HepG2 (cell line): Measurements from ENCODE around the gene SLC12A9. TPM values are rescaled to one million over a fixed set of nuclear protein-coding genes. Genes with fewer than 3 reads are reported as not detected.

Experiments used
- ARNT2 ChIP-seq: sonication (generic); formaldehyde crosslinking; IDR thresholded peaks from 2 replicates; pipeline ENCODE4 v1.8.0; 2022; ENCODE audit warnings: mild to moderate bottlenecking, low read depth, missing genetic modification reagents, moderate library complexity
- FIP1L1 ChIP-seq: fragments of 200-400 bp; formaldehyde crosslinking; IDR thresholded peaks from 2 replicates; pipeline ENCODE4 v1.6.1; 2018; ENCODE audit warnings: low read depth, mild to moderate bottlenecking, low read length, moderate library complexity, borderline replicate concordance; ENCODE audit not compliant: insufficient read depth
- KDM5B ChIP-seq: sonication (generic); formaldehyde crosslinking; IDR thresholded peaks from 2 replicates; pipeline ENCODE4 v1.4.0; 2020; ENCODE audit warnings: missing genetic modification reagents, mild to moderate bottlenecking, borderline replicate concordance
- KLF13 ChIP-seq: sonication (generic); formaldehyde crosslinking; IDR thresholded peaks from 2 replicates; pipeline ENCODE4 v1.4.0; 2020; ENCODE audit warnings: mild to moderate bottlenecking, missing genetic modification reagents
- MLX ChIP-seq: IDR thresholded peaks from 2 replicates; pipeline ENCODE4 v1.6.1; 2016
- MXD4 ChIP-seq: IDR thresholded peaks from 2 replicates; pipeline ENCODE4 v1.6.1; 2016; ENCODE audit warnings: mild to moderate bottlenecking, missing biosample characterization, missing genetic modification reagents
- MXI1 ChIP-seq: IDR thresholded peaks from 3 replicates; pipeline ENCODE4 v1.6.1; 2012; ENCODE audit warnings: low read depth, low read length, inconsistent platforms, borderline replicate concordance
- PHF8 ChIP-seq: sonication (generic); formaldehyde crosslinking; IDR thresholded peaks from 2 replicates; pipeline ENCODE4 v1.5.0; 2020; ENCODE audit warnings: missing genetic modification reagents
- POLR2A ChIP-seq, 2 experiments: IDR thresholded peaks; 2 replicates each; pipeline ENCODE4 v1.6.1; 2011; ENCODE audit warnings: low read depth in 2 of 2, low read length in 2 of 2, mild to moderate bottlenecking in 1 of 2, moderate library complexity in 1 of 2; ENCODE audit not compliant: insufficient read depth in 1 of 2
- REPIN1 ChIP-seq: sonication (generic); formaldehyde crosslinking; IDR thresholded peaks from 2 replicates; pipeline ENCODE4 v1.8.0; 2022; ENCODE audit warnings: missing genetic modification reagents, low read depth, mild to moderate bottlenecking, borderline replicate concordance
- SAP130 ChIP-seq: IDR thresholded peaks from 2 replicates; pipeline ENCODE4 v1.6.1; 2016; ENCODE audit warnings: low read depth
- SOX6 ChIP-seq, 2 experiments: fragments of 450-650 bp in 1 of 2; sonication (generic) in 1 of 2; formaldehyde crosslinking in 1 of 2; IDR thresholded peaks; 2 replicates each; pipeline versions ENCODE4 v1.4.0 to v1.6.1; 2017 to 2020; ENCODE audit warnings: antibody characterized with exemption in 1 of 2, mild to moderate bottlenecking in 1 of 2, missing genetic modification reagents in 1 of 2
- TEAD2 ChIP-seq: sonication (generic); formaldehyde crosslinking; IDR thresholded peaks from 2 replicates; pipeline ENCODE4 v1.9.0; 2021; ENCODE audit warnings: missing genetic modification reagents
- THAP8 ChIP-seq: sonication (generic); formaldehyde crosslinking; IDR thresholded peaks from 2 replicates; pipeline ENCODE4 v1.5.1; 2020; ENCODE audit warnings: missing genetic modification reagents, mild to moderate bottlenecking, borderline replicate concordance
- TRIM24 ChIP-seq: sonication (generic); formaldehyde crosslinking; IDR thresholded peaks from 2 replicates; pipeline ENCODE4 v1.8.0; 2022; ENCODE audit warnings: mild to moderate bottlenecking, missing genetic modification reagents
- ZBTB38 ChIP-seq: sonication (generic); formaldehyde crosslinking; IDR thresholded peaks from 2 replicates; pipeline ENCODE4 v1.5.1; 2020; ENCODE audit warnings: mild to moderate bottlenecking, missing genetic modification reagents
- ZFAT ChIP-seq: sonication (generic); formaldehyde crosslinking; conservative IDR thresholded peaks from 2 replicates; pipeline ENCODE4 v1.8.1; 2023; ENCODE audit warnings: missing genetic modification reagents, inconsistent platforms
- ZNF484 ChIP-seq: sonication (generic); formaldehyde crosslinking; IDR thresholded peaks from 2 replicates; pipeline ENCODE4 v1.5.1; 2020; ENCODE audit warnings: mild to moderate bottlenecking, low read depth, missing genetic modification reagents, borderline replicate concordance
- ZNF569 ChIP-seq: sonication (generic); formaldehyde crosslinking; IDR thresholded peaks from 2 replicates; pipeline ENCODE4 v1.5.0; 2020; ENCODE audit warnings: mild to moderate bottlenecking, missing genetic modification reagents, moderate library complexity, borderline replicate concordance
- ZNF574 ChIP-seq: sonication (generic); formaldehyde crosslinking; IDR thresholded peaks from 2 replicates; pipeline ENCODE4 v1.4.0; 2020; ENCODE audit warnings: missing genetic modification reagents
- polyA plus RNA-seq, 8 experiments: library from polyadenylated mRNA; depleted of rRNA in 3 of 8; stranded (reverse) in 7 of 8; unstranded in 1 of 8; fragments of >200 nt; fragmentation: Illumina TruSeq in 4 of 8; extraction: Trizol in 4 of 8; gene quantifications; 2 replicates each; pipeline versions ENCODE4 v1.2.1 to v1.2.3, GENCODE V29; 2011 to 2016; ENCODE audit warnings: low read depth in 4 of 8, missing spikeins in 1 of 8, mixed read lengths in 1 of 8; ENCODE audit not compliant: insufficient read depth in 1 of 8
- total RNA-seq, 5 experiments: library from RNA; depleted of rRNA; stranded (reverse); fragments of >200 nt; fragmentation: Illumina TruSeq; extraction: Trizol; gene quantifications; 2 replicates each; pipeline ENCODE4 v1.2.3, GENCODE V29; 2016; ENCODE audit warnings: low read depth in 1 of 5
- TF ChIP-seq, protein P1 (sequence below): sonication (generic); formaldehyde crosslinking; conservative IDR thresholded peaks from 2 replicates; pipeline ENCODE4 v1.4.0; 2020; ENCODE audit warnings: missing genetic modification reagents

SLC12A9 gene
- total and polyA plus RNA-seq, 2 of the 13 experiments (the other 11 are each of a cell fraction or from before 2014, with no cell fraction given), result 8.7 to 16.6 TPM

DNA sequence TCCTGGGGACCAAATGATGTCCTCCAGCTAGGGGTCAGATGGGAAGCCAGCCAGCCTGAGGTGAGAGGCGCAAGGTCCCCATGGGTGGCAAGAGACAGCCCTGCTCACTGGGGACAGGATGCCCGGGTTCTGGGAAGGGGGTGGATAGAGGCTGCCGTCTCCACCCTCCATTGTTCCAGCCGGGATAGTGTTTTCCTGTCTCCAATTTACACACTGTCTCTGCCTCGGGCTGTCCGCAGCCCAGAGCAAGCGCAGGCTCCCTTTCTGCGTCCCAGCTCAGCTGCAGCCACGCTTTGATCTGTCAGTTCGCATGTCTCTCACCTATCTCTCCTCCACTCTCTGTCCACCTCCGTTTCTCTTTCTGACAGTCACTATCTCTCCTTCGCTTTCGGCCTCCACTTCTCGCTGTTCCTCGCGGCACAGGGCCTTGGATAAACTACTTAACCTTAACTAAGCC is 27.3 kb upstream of the SLC12A9 start (continued):
- TF ChIP-seq ZNF484 (CRISPR knock-in tag) (no peak), KDM5B (0 out of 2 replicates have a peak, but pooled peaks have one; percentile 13), ARNT2 (CRISPR knock-in tag) (no peak), FIP1L1 (no peak), REPIN1 (CRISPR knock-in tag) (no peak), ZFAT (CRISPR knock-in tag) (no peak), TEAD2 (no peak), THAP8 (CRISPR knock-in tag) (no peak), KLF13 (CRISPR knock-in tag) (no peak), ZNF574 (CRISPR knock-in tag) (no peak), SAP130 (peak; percentile 62), ZBTB38 (CRISPR knock-in tag) (peak; percentile 63; the same call in 1 of the 2 replicates), SOX6 (IDR thresholded peaks at IDR 0.05) (no peak), SOX6 (CRISPR knock-in tag; IDR thresholded peaks at IDR 0.05) (0 out of 2 replicates have a peak, but pooled peaks have one; percentile 12), TRIM24 (no peak), MXI1 (peak; percentile 72; the same call in 2 of the 3 replicates), MLX (no peak), PHF8 (CRISPR knock-in tag) (0 out of 2 replicates have a peak, but pooled peaks have one; percentile 8), POLR2A (IDR thresholded peaks at IDR 0.05; ENCODE audit: insufficient read depth in 1 of 2, low read depth in 2 of 2, low read length in 2 of 2) (no peak), MXD4 (CRISPR knock-in tag) (peak; percentile 63; the same call in 1 of the 2 replicates), ZNF569 (CRISPR knock-in tag) (no peak)
- TF ChIP-seq, protein P1, sequence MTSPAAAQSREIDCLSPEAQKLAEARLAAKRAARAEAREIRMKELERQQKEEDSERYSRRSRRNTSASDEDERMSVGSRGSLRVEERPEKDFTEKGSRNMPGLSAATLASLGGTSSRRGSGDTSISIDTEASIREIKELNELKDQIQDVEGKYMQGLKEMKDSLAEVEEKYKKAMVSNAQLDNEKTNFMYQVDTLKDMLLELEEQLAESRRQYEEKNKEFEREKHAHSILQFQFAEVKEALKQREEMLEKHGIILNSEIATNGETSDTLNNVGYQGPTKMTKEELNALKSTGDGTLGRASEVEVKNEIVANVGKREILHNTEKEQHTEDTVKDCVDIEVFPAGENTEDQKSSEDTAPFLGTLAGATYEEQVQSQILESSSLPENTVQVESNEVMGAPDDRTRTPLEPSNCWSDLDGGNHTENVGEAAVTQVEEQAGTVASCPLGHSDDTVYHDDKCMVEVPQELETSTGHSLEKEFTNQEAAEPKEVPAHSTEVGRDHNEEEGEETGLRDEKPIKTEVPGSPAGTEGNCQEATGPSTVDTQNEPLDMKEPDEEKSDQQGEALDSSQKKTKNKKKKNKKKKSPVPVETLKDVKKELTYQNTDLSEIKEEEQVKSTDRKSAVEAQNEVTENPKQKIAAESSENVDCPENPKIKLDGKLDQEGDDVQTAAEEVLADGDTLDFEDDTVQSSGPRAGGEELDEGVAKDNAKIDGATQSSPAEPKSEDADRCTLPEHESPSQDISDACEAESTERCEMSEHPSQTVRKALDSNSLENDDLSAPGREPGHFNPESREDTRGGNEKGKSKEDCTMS (CRISPR knock-in tag), result no peak
- TF ChIP-seq, all 625 proteins: peak for 15
